Smooth muscle cell (in vitro differentiated cells): ENCODE data around the gene S100A14. TPM values are rescaled to one million over a fixed set of nuclear protein-coding genes. Genes with fewer than 3 reads are reported as not detected.
A peak's percentile ranks its signal among the peaks of the same experiment; 100 is the strongest.

Source experiments
- DNase-seq: peaks from one replicate; lab custom pipeline; 2025; ENCODE audit not compliant: unreplicated experiment; lab: John Stamatoyannopoulos, UW
- H2AFZ ChIP-seq: fragments of 200-600 bp; sonication (generic); 2 replicates; pipeline ENCODE4 v1.6.0; 2016; ENCODE audit warnings: antibody characterized with exemption, low read depth, mild to moderate bottlenecking
- H3F3A ChIP-seq: fragments of 200-600 bp; sonication (generic); 2 replicates; pipeline ENCODE4 v1.6.0; 2017; ENCODE audit warnings: antibody characterized with exemption, low read depth
- H3K27ac ChIP-seq: fragments of 200-600 bp; sonication (generic); 2 replicates; pipeline ENCODE4 v1.5.1; 2016; ENCODE audit warnings: low read depth, mild to moderate bottlenecking
- H3K27me3 ChIP-seq: fragments of 200-600 bp; sonication (generic); 2 replicates; pipeline ENCODE4 v1.6.1; 2016; ENCODE audit warnings: low read depth, mild to moderate bottlenecking
- H3K36me3 ChIP-seq: fragments of 200-600 bp; sonication (generic); 2 replicates; pipeline ENCODE4 v1.5.1; 2016; ENCODE audit warnings: low read depth
- H3K4me1 ChIP-seq: fragments of 200-600 bp; sonication (generic); 2 replicates; pipeline ENCODE4 v1.5.1; 2016; ENCODE audit warnings: low read depth
- H3K4me2 ChIP-seq: fragments of 200-600 bp; sonication (generic); 2 replicates; pipeline ENCODE4 v1.6.0; 2016; ENCODE audit warnings: mild to moderate bottlenecking
- H3K4me3 ChIP-seq: fragments of 200-600 bp; sonication (generic); 2 replicates; pipeline ENCODE4 v1.5.1; 2016; ENCODE audit warnings: mild to moderate bottlenecking
- H3K79me2 ChIP-seq: fragments of 200-600 bp; sonication (generic); 2 replicates; pipeline ENCODE4 v1.6.0; 2016; ENCODE audit warnings: low read depth, mild to moderate bottlenecking
- H3K9ac ChIP-seq: fragments of 200-600 bp; sonication (generic); 2 replicates; pipeline ENCODE4 v1.6.0; 2016; ENCODE audit warnings: low read depth
- H3K9me3 ChIP-seq: fragments of 200-600 bp; sonication (generic); replicated peaks from 2 replicates; pipeline ENCODE4 v1.5.1; 2016; ENCODE audit warnings: low read depth
- H4K20me1 ChIP-seq: fragments of 200-600 bp; sonication (generic); 2 replicates; pipeline ENCODE4 v1.6.0; 2016; ENCODE audit warnings: low read depth
- CTCF ChIP-seq: fragments of 200-600 bp; sonication (generic); IDR thresholded peaks from 2 replicates; pipeline ENCODE4 v1.5.1; 2017; ENCODE audit warnings: borderline replicate concordance, mild to moderate bottlenecking, antibody characterized with exemption; ENCODE audit not compliant: insufficient read depth, poor library complexity, severe bottlenecking
- WGBS: methylation state at CpG from one replicate; pipeline ENCODE4 v1.1.7; 2016; ENCODE audit warnings: low lambda C conversion rate; 5-methylcytosine and 5-hydroxymethylcytosine counted together
- polyA plus RNA-seq: library from polyadenylated mRNA; unstranded; fragments of >200 nt; fragmentation: Nextera tagmentation; extraction: Ambion mirVana; gene quantifications from 2 replicates; pipeline ENCODE4 v1.2.1, GENCODE V29; 2016
- total RNA-seq: library from RNA; depleted of rRNA; stranded (reverse); fragments of >200 nt; gene quantifications from 2 replicates; pipeline ENCODE4 v1.2.3, GENCODE V29; 2014

S100A14 gene
- total and polyA plus RNA-seq, 2 experiments from 2014 or later = 11.0 to 25.1 TPM

GRCh38 chr1:153629971-153630370 is 13.8 kb upstream of the S100A14 start:
- Histone ChIP-seq H3K79me2 (peaks cover 15% of the 10 kb centered on the region), H3K9me3 (no peaks in the 10 kb centered on the region), H3F3A (no peaks in the 10 kb centered on the region), H2AFZ (no peak overlapping the region), H3K36me3 (no peaks in the 10 kb centered on the region), H3K4me3 (no peak overlapping the region), H3K27ac (peak overlapping the region; percentile 24), H4K20me1 (peaks cover 7% of the 10 kb centered on the region), H3K27me3 (no peaks in the 10 kb centered on the region), H3K4me2 (peak overlapping the region; percentile 13), H3K4me1 (peaks cover 18% of the 10 kb centered on the region), H3K9ac (no peak overlapping the region)
- TF ChIP-seq CTCF = no peak
- DNase-seq = no peak
- 50% methylated on average over 1 of the region's 1 CpG for WGBS

- H3K9ac ChIP-seq = no peak overlapping the region
- H2AFZ ChIP-seq = no peak overlapping the region
- no peaks in the 10 kb centered on the region for H3K36me3 ChIP-seq
- peaks cover 17% of the 10 kb centered on the region for H3K4me1 ChIP-seq
- H3K27ac ChIP-seq = peak overlapping the region; percentile 24
- peak overlapping the region; percentile 13 for H3K4me2 ChIP-seq
- no peaks in the 10 kb centered on the region for H3K9me3 ChIP-seq
- no peak overlapping the region for H3K4me3 ChIP-seq
- H3K27me3 ChIP-seq = no peaks in the 10 kb centered on the region
- H3K79me2 ChIP-seq = peaks cover 8% of the 10 kb centered on the region
- no peak for TF ChIP-seq CTCF
- H3F3A ChIP-seq = no peaks in the 10 kb centered on the region
- H4K20me1 ChIP-seq = no peaks in the 10 kb centered on the region
- no peak for DNase-seq
- 96% methylated on average over 5 of the region's 5 CpGs for WGBS
These were observed 13.2 kb upstream of the S100A14 start for GRCh38 chr1:153629343-153629665.

DNA sequence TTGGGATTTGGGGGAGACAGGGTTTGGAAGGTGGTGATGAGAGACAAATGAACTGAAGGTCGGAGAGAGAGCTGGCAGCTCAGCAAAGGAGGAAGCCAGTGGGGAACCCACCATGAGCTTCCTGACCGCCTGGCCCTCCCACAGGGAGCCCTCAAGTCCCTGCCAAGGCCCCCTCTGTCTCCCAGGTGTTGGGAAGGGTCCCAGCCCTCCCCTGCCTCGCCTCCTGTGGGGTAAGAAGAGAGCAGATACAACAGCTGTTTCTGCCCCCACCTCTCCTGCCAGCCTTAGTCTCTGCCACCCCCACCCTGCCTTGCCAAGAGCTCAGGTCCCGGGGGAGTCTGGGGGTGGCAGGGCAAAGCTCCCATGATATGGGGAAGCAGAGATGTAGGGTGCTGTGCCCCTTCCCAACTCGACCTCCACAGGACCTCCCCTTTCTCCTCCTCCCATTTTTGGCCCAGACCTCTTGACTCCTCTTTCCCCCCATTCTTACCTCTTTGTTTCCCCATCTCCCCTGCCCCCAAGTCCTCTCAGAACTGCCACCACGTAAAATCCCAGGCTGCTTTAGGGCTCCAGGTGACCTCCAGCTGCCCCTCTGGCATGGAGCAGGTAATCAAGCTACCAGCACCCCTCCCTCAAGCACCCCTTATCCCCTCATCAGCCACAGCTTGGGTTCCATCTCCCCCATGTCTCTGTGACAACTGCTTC is 12.7 kb upstream of the S100A14 start:
- Histone ChIP-seq H3K4me3 (no peak overlapping the region), H3K36me3 (peaks cover under 1% of the 10 kb centered on the region), H3K9me3 (no peaks in the 10 kb centered on the region), H3K4me2 (no peak overlapping the region), H4K20me1 (no peaks in the 10 kb centered on the region), H2AFZ (no peak overlapping the region), H3F3A (no peaks in the 10 kb centered on the region), H3K9ac (no peak overlapping the region), H3K27ac (peak overlapping the region; percentile 24), H3K4me1 (peaks cover 17% of the 10 kb centered on the region), H3K27me3 (no peaks in the 10 kb centered on the region), H3K79me2 (peaks cover 6% of the 10 kb centered on the region)
- TF ChIP-seq CTCF = no peak
- WGBS = 93% methylated on average over 6 of the region's 6 CpGs
- DNase-seq = no peak
